GM18873 (cell line): ENCODE measurements around the gene CYS1.
"Not testable (repeated sequence)": the region's sequence is repeated elsewhere in the genome, so short reads cannot be mapped to it uniquely, and the experiment has no call there.

ENCODE experiments used
- ATAC-seq: cut with Tn5 transposase; IDR thresholded peaks from one replicate; pipeline ENCODE4 v1.9.1; 2021; ENCODE audit warnings: mild to moderate bottlenecking, moderate library complexity, moderate number of reproducible peaks; ENCODE audit not compliant: unreplicated experiment, low FRiP score

CYS1 gene

GRCh38 chr2:10095175-10095574 lies 15.0 kb upstream of the CYS1 start:
- ATAC-seq, result no peak

- ATAC-seq, result no peak
Observed at GRCh38 chr2:10094271-10094814, 14.1 kb upstream of the CYS1 start.

GRCh38 chr2:10091889-10092244 lies 11.7 kb upstream of the CYS1 start:
- ATAC-seq, result not testable (repeated sequence)

- ATAC-seq, result no peak
Observed at GRCh38 chr2:10091182-10091888, 11.1 kb upstream of the CYS1 start.

GRCh38 chr2:10089565-10090190 lies 9.5 kb upstream of the CYS1 start:
- ATAC-seq, result no peak

- ATAC-seq, result no peak
Observed at GRCh38 chr2:10087360-10087759, 7.1 kb upstream of the CYS1 start.

GRCh38 chr2:10086950-10087349 lies 6.7 kb upstream of the CYS1 start:
- ATAC-seq, result no peak

GRCh38 chr2:10085668-10086059 lies 5.5 kb upstream of the CYS1 start:
- no peak for ATAC-seq

- ATAC-seq, result no peak
Observed at GRCh38 chr2:10085043-10085667, 4.9 kb upstream of the CYS1 start.

GRCh38 chr2:10084223-10084865 lies 4.1 kb upstream of the CYS1 start:
- no peak for ATAC-seq

- ATAC-seq, result peak; percentile 48
Observed at GRCh38 chr2:10083692-10084211, 3.5 kb upstream of the CYS1 start.

- no peak for ATAC-seq
Observed at GRCh38 chr2:10083046-10083445, 2.8 kb upstream of the CYS1 start.

GRCh38 chr2:10080536-10081304 lies 509 bp upstream of the CYS1 start:
- ATAC-seq, result peak; percentile 28

GRCh38 chr2:10079266-10079869 lies 843 bp downstream of the CYS1 start:
- no peak for ATAC-seq

- no peak for ATAC-seq
Observed at GRCh38 chr2:10078704-10079265, 1.4 kb downstream of the CYS1 start.

- no peak for ATAC-seq
Observed at GRCh38 chr2:10078001-10078400, 2.2 kb downstream of the CYS1 start.

- ATAC-seq, result no peak
Observed at GRCh38 chr2:10076988-10077527, 3.2 kb downstream of the CYS1 start.

GRCh38 chr2:10076511-10076910 lies 3.7 kb downstream of the CYS1 start:
- ATAC-seq, result no peak

GRCh38 chr2:10075571-10076209 lies 4.5 kb downstream of the CYS1 start:
- no peak for ATAC-seq
